Iris pigment epithelial cell (primary cell): ENCODE data around the gene SEMA6C.
A peak's percentile ranks its signal among the peaks of the same experiment; 100 is the strongest.

Source experiments
- DNase-seq: peaks from one replicate; pipeline ENCODE4 v3.0.0-alpha.2; 2011; ENCODE audit warnings: low read depth

SEMA6C gene

GRCh38 chr1:151124763-151125403 lies 21.5 kb downstream of the SEMA6C start:
- DNase-seq = no peak

- DNase-seq = no peak
Measured at GRCh38 chr1:151113877-151114276, 32.6 kb downstream of the SEMA6C start.

GRCh38 chr1:151108331-151108730 lies 38.1 kb downstream of the SEMA6C start:
- peak; percentile 28 for DNase-seq

- peak; percentile 57 for DNase-seq
Measured at GRCh38 chr1:151106894-151107293, 39.5 kb downstream of the SEMA6C start.

- no peak for DNase-seq
Measured at GRCh38 chr1:151104630-151105029, 41.8 kb downstream of the SEMA6C start.

GRCh38 chr1:151098126-151098525 lies 48.3 kb downstream of the SEMA6C start:
- no peak for DNase-seq

GRCh38 chr1:151097426-151097825 lies 49.0 kb downstream of the SEMA6C start:
- peak; percentile 22 for DNase-seq

GRCh38 chr1:151085953-151086559 lies 60.4 kb downstream of the SEMA6C start:
- DNase-seq = no peak
